GM23248 (cell line): ENCODE data around the gene PTCH1.

ENCODE experiments used
- EZH2 ChIP-seq: fragments of 200-600 bp; sonication (generic); IDR thresholded peaks from 2 replicates; pipeline ENCODE4 v1.6.1; 2018; ENCODE audit warnings: antibody characterized with exemption, mild to moderate bottlenecking; ENCODE audit not compliant: insufficient read depth, poor library complexity, severe bottlenecking
- EZH2phosphoT487 ChIP-seq: fragments of 200-600 bp; sonication (generic); IDR thresholded peaks from 2 replicates; pipeline ENCODE4 v1.6.1; 2018; ENCODE audit warnings: antibody characterized with exemption, moderate library complexity, mild to moderate bottlenecking, low read depth; ENCODE audit not compliant: insufficient read depth

- TF ChIP-seq EZH2phosphoT487 (no peak), EZH2 (no peak)
Measured at GRCh38 chr9:95509851-95510708, 6.7 kb downstream of the PTCH1 start.
